K562 (cell line): ENCODE measurements around the gene SPNS2.

Source experiments
- CREM ChIP-seq: IDR thresholded peaks from 2 replicates; pipeline ENCODE4 v1.6.1; 2014; ENCODE audit warnings: antibody characterized with exemption, low read depth
- EP300 ChIP-seq: IDR thresholded peaks from 2 replicates; pipeline ENCODE4 v1.6.1; 2012; ENCODE audit warnings: low read length, improper control_type of control experiment
- EZH2 ChIP-seq: IDR thresholded peaks from 2 replicates; pipeline ENCODE4 v1.6.1; 2012; ENCODE audit warnings: low read depth, mild to moderate bottlenecking, inconsistent platforms, low read length, borderline replicate concordance
- GABPA ChIP-seq: fragments of 200-800 bp; sonication (Bioruptor generic); conservative IDR thresholded peaks from 2 replicates; pipeline ENCODE4 v1.6.1; 2016; ENCODE audit warnings: low read depth, missing genetic modification characterization, missing compliant biosample characterization
- HLTF ChIP-seq: fragments of 450-650 bp; IDR thresholded peaks from 2 replicates; pipeline ENCODE4 v1.6.1; 2016
- HMG20B ChIP-seq: fragments of 250-450 bp; sonication (Bioruptor Pico); IDR thresholded peaks from 2 replicates; pipeline ENCODE4 v1.5.0; 2021; ENCODE audit warnings: mild to moderate bottlenecking
- JUNB ChIP-seq: fragments of 450-650 bp; formaldehyde crosslinking; conservative IDR thresholded peaks from 2 replicates; pipeline ENCODE4 v1.4.0; 2020; ENCODE audit warnings: mild to moderate bottlenecking
- KDM1A ChIP-seq, 2 experiments: fragments of 450-650 bp; IDR thresholded peaks; 2 replicates each; pipeline ENCODE4 v1.6.1; 2016; ENCODE audit warnings: mild to moderate bottlenecking in 2 of 2
- KLF16 ChIP-seq: IDR thresholded peaks from 2 replicates; pipeline ENCODE4 v1.6.1; 2016; ENCODE audit warnings: antibody characterized with exemption
- TF ChIP-seq, protein P1 (sequence below): fragments of 250-450 bp; sonication (Bioruptor Pico); IDR thresholded peaks from 2 replicates; pipeline ENCODE4 v1.5.0; 2022; ENCODE audit warnings: mild to moderate bottlenecking
- TF ChIP-seq, protein P2 (sequence below): sonication (generic); formaldehyde crosslinking; IDR thresholded peaks from 2 replicates; pipeline ENCODE4 v1.8.1; 2023; ENCODE audit warnings: mild to moderate bottlenecking, missing genetic modification reagents
- TF ChIP-seq, protein P3 (sequence below), 3 experiments: IDR thresholded peaks in 2 of 3; conservative IDR thresholded peaks in 1 of 3; 2 replicates each; pipeline ENCODE4 v1.5.1; 2011 to 2012; ENCODE audit warnings: low read length in 3 of 3, mild to moderate bottlenecking in 3 of 3, control low read depth in 2 of 3, improper control_type of control experiment in 1 of 3, inconsistent platforms in 1 of 3, low read depth in 1 of 3, mixed read lengths in 1 of 3, moderate library complexity in 1 of 3; ENCODE audit not compliant: insufficient read depth in 2 of 3

DNA sequence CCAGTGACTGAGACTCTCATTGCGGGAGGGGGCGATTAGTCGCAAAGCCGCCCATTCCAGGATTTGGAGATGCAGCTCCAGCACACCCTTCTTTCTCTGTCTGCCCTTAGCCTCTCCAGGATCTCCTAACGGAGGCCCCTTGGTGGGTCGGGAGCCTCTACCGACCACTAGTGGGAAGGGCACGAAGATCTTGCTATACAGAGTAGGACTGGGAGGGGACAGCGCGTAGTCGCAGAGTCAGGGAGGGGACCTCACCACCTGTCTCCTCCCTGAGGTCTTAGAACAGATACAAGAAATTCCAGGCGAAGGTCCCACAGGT, 85.1 kb downstream of the SPNS2 start:
- TF ChIP-seq KLF16 (no peak), HMG20B (CRISPR knock-in tag) (no peak), EP300 (no peak), EZH2 (no peak), JUNB (CRISPR knock-in tag) (no peak), GABPA (tag) (no peak), HLTF (no peak), KDM1A (IDR thresholded peaks at IDR 0.05) (no peak), CREM (no peak)
- TF ChIP-seq, protein P1, sequence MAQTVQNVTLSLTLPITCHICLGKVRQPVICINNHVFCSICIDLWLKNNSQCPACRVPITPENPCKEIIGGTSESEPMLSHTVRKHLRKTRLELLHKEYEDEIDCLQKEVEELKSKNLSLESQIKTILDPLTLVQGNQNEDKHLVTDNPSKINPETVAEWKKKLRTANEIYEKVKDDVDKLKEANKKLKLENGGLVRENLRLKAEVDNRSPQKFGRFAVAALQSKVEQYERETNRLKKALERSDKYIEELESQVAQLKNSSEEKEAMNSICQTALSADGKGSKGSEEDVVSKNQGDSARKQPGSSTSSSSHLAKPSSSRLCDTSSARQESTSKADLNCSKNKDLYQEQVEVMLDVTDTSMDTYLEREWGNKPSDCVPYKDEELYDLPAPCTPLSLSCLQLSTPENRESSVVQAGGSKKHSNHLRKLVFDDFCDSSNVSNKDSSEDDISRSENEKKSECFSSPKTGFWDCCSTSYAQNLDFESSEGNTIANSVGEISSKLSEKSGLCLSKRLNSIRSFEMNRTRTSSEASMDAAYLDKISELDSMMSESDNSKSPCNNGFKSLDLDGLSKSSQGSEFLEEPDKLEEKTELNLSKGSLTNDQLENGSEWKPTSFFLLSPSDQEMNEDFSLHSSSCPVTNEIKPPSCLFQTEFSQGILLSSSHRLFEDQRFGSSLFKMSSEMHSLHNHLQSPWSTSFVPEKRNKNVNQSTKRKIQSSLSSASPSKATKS, result no peak
- TF ChIP-seq, protein P2, sequence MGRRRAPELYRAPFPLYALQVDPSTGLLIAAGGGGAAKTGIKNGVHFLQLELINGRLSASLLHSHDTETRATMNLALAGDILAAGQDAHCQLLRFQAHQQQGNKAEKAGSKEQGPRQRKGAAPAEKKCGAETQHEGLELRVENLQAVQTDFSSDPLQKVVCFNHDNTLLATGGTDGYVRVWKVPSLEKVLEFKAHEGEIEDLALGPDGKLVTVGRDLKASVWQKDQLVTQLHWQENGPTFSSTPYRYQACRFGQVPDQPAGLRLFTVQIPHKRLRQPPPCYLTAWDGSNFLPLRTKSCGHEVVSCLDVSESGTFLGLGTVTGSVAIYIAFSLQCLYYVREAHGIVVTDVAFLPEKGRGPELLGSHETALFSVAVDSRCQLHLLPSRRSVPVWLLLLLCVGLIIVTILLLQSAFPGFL (CRISPR knock-in tag), result no peak
- TF ChIP-seq, protein P3, sequence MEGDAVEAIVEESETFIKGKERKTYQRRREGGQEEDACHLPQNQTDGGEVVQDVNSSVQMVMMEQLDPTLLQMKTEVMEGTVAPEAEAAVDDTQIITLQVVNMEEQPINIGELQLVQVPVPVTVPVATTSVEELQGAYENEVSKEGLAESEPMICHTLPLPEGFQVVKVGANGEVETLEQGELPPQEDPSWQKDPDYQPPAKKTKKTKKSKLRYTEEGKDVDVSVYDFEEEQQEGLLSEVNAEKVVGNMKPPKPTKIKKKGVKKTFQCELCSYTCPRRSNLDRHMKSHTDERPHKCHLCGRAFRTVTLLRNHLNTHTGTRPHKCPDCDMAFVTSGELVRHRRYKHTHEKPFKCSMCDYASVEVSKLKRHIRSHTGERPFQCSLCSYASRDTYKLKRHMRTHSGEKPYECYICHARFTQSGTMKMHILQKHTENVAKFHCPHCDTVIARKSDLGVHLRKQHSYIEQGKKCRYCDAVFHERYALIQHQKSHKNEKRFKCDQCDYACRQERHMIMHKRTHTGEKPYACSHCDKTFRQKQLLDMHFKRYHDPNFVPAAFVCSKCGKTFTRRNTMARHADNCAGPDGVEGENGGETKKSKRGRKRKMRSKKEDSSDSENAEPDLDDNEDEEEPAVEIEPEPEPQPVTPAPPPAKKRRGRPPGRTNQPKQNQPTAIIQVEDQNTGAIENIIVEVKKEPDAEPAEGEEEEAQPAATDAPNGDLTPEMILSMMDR (IDR thresholded peaks at IDR 0.05 in 2 of 3, conservative IDR thresholded peaks at IDR 0.05 in 1 of 3; ENCODE audit: insufficient read depth in 2 of 3, low read depth in 1 of 3, low read length in 3 of 3), result peak in 2 of 3 experiments; percentile 18 to 32; a peak in 1 of 6 replicates
